ENCODE measurements around the gene PRRT2. TPM values are rescaled to one million over a fixed set of nuclear protein-coding genes. Genes with fewer than 3 reads are reported as not detected.

PRRT2 gene
- total RNA-seq (1 to 10 TPM in 1 of 6 donors, under 1 TPM in 5; 0.35 to 1.2 (median 0.45) TPM), polyA plus RNA-seq (1 to 10 TPM; 2.6 to 3.2 TPM)

- H3K9me3 ChIP-seq: no peaks in the 10 kb centered on the region
- H3K36me3 ChIP-seq: no peaks in the 10 kb centered on the region
- peaks cover 0 to 21% (median 0%) of the 10 kb centered on the region in 3 donors for H3K4me1 ChIP-seq
- H3K4me3 ChIP-seq: peak within 1 kb of the TSS; percentile 18 to 52 (median 36)
- H3K27me3 ChIP-seq: no peaks in the 10 kb centered on the region
- ATAC-seq (peak in 1 of 4 donors; percentile 0), FAIRE-seq (no peak), DNase-seq (peak in 5 of 6 donors; percentile 46 to 82 (median 64))
- H3K27ac ChIP-seq: peak within 1 kb of the TSS; percentile 62 to 87 (median 80)
- no peak for TF ChIP-seq CTCF (IDR thresholded peaks at IDR 0.05)
- intact Hi-C loops (cut with DNase I): no loop called here
- WGBS, 2 donors: 5 to 6% methylated on average over 55 to 66 of the region's 69 CpGs
These were observed at the start of gene PRRT2 for GRCh38 chr16:29811896-29812665. Gene PRRT2, plus strand, starts transcription at chr16:29812193. Its CDS starts 862 bp downstream, at chr16:29813055.

- no peaks in the 10 kb centered on the region for H3K36me3 ChIP-seq
- no peak overlapping the region for H3K27ac ChIP-seq
- DNase-seq (peak in 1 of 6 donors; percentile 13), ATAC-seq (no peak), FAIRE-seq (no peak)
- WGBS, 2 donors: 90 to 93% methylated on average over 6 of the region's 6 CpGs
- no peaks in the 10 kb centered on the region for H3K27me3 ChIP-seq
- H3K4me3 ChIP-seq: no peak overlapping the region
- TF ChIP-seq CTCF (IDR thresholded peaks at IDR 0.05): no peak
- intact Hi-C loops (cut with DNase I): no loop called here
- no peaks in the 10 kb centered on the region for H3K9me3 ChIP-seq
- peaks cover 9 to 16% (median 11%) of the 10 kb centered on the region in 3 donors for H3K4me1 ChIP-seq
These were observed 48.7 kb upstream of the PRRT2 start for GRCh38 chr16:29763326-29763725.

DNA sequence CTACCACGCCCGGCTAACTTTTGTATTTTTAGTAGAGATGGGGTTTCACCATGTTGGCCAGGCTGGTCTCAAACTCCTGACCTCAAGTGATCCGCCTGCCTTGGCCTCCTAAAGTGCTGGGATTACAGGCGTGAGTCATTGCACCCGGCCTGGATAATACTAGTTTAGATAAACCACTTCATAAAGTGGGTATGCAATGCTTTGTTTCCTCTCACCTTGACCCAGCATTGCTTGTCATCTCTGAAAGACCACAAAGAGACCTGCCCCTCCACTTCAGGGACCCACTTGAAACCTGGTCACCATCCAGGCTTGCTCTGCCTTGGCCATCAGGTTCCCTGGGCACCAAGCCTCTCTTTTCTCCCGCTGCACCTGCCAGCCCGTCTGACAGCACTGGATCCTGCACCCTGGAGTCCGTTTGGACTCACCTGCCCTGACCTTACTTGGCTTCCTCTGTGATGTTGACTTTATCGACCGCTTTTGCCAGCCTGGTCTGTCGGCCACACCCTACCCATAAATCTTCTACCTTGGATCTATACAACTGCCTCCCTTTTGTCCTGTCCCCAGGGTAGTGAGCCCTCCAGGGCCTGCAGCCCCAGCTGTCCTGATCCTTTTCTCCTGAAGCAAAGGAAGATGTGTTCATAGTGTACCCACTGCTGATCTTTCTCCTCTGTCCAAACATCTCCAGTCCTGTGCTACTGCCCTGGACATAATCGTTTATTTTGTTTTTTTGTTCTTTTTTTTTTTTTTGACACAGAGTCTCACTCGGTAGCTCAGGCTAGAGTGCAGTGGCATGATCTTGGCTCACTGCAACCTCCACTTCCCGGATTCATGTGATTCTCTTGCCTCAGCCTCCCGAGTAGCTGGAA is 46.6 kb upstream of the PRRT2 start:
- DNase-seq: peak; percentile 63 to 89 (median 80)
- intact Hi-C loops (cut with DNase I): no loop called here
- Histone ChIP-seq H3K9me3 (no peaks in the 10 kb centered on the region), H3K27me3 (no peaks in the 10 kb centered on the region), H3K4me3 (no peak overlapping the region), H3K4me1 (peaks cover 9 to 16% (median 11%) of the 10 kb centered on the region in 3 donors), H3K27ac (peak overlapping the region; percentile 17 to 27 (median 22)), H3K36me3 (no peaks in the 10 kb centered on the region)
- no peak for TF ChIP-seq CTCF (IDR thresholded peaks at IDR 0.05)
- whole genome bisulfite sequencing, 2 donors: 18 to 20% methylated on average over 15 of the region's 15 CpGs
- ATAC-seq: peak; percentile 94 to 98 (median 96)
- FAIRE-seq: no peak

GRCh38 chr16:29766571-29766970 is 45.4 kb upstream of the PRRT2 start:
- FAIRE-seq (no peak), ATAC-seq (no peak), DNase-seq (no peak)
- intact Hi-C loops (cut with DNase I): no loop called here
- no peak for TF ChIP-seq CTCF (IDR thresholded peaks at IDR 0.05)
- 86 to 98% methylated on average over 3 of the region's 3 CpGs for WGBS, 2 donors
- peaks cover 9 to 16% (median 11%) of the 10 kb centered on the region in 3 donors for H3K4me1 ChIP-seq
- H3K36me3 ChIP-seq: no peaks in the 10 kb centered on the region
- no peaks in the 10 kb centered on the region for H3K27me3 ChIP-seq
- no peak overlapping the region for H3K4me3 ChIP-seq
- H3K9me3 ChIP-seq: no peaks in the 10 kb centered on the region
- H3K27ac ChIP-seq: no peak overlapping the region

Measured in pancreas (tissue), 10 donors.